ENCODE results near the gene MET. TPM values are rescaled to one million over a fixed set of nuclear protein-coding genes. Genes with fewer than 3 reads are reported as not detected.
"Not testable (repeated sequence)": the region's sequence is repeated elsewhere in the genome, so short reads cannot be mapped to it uniquely, and the experiment has no call there.

Gene MET
- total RNA-seq, 1 donor from 2014 or later: 46.0 TPM

DNA sequence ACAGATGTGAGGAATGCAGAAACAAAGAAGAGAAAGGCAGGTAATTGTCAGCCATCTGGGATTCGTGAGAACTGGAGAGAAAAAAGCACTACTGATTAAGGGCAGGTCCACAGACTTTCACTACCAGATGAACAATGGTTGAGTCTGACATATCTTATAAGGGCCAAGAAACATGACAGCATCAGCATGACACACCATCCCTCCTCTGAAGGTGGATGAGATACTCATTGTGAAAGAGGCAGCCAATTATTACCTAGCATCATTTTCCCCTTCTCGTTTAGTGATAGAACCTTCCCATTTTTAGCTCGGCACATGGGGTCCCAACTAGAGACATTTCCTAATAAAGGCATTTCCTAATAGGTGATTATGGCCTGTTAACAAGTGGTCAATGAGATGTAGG is 19.2 kb upstream of the MET start:
- Mint-ChIP-seq H3K36me3 (ENCODE audit: insufficient read depth) (no peaks in the 10 kb centered on the region), H3K9me3 (ENCODE audit: low read depth) (no peaks in the 10 kb centered on the region)
- TF ChIP-seq, protein P1, sequence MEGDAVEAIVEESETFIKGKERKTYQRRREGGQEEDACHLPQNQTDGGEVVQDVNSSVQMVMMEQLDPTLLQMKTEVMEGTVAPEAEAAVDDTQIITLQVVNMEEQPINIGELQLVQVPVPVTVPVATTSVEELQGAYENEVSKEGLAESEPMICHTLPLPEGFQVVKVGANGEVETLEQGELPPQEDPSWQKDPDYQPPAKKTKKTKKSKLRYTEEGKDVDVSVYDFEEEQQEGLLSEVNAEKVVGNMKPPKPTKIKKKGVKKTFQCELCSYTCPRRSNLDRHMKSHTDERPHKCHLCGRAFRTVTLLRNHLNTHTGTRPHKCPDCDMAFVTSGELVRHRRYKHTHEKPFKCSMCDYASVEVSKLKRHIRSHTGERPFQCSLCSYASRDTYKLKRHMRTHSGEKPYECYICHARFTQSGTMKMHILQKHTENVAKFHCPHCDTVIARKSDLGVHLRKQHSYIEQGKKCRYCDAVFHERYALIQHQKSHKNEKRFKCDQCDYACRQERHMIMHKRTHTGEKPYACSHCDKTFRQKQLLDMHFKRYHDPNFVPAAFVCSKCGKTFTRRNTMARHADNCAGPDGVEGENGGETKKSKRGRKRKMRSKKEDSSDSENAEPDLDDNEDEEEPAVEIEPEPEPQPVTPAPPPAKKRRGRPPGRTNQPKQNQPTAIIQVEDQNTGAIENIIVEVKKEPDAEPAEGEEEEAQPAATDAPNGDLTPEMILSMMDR (IDR thresholded peaks at IDR 0.05; ENCODE audit: unreplicated experiment): no peak

GRCh38 chr7:116653204-116653603 is 18.8 kb upstream of the MET start:
- H3K27ac Mint-ChIP-seq: no peak overlapping the region
- no peak for DNase-seq (ENCODE audit: low spot score, unreplicated experiment)
- peaks cover 2% of the 10 kb centered on the region for H3K4me1 Mint-ChIP-seq (ENCODE audit: low read depth)
- TF ChIP-seq, protein P1 (IDR thresholded peaks at IDR 0.05; ENCODE audit: unreplicated experiment): no peak
- no peaks in the 10 kb centered on the region for H3K27me3 Mint-ChIP-seq
- no peak overlapping the region for H3K4me3 Mint-ChIP-seq (ENCODE audit: low read depth)
- H3K36me3 Mint-ChIP-seq (ENCODE audit: insufficient read depth): no peaks in the 10 kb centered on the region
- H3K9me3 Mint-ChIP-seq (ENCODE audit: low read depth): no peaks in the 10 kb centered on the region

More for the DNA sequence above, 19.2 kb upstream of the MET start:
- DNase-seq (ENCODE audit: low spot score, unreplicated experiment): no peak
- no peak overlapping the region for H3K27ac Mint-ChIP-seq
- H3K4me3 Mint-ChIP-seq (ENCODE audit: low read depth): no peak overlapping the region
- peaks cover 6% of the 10 kb centered on the region for H3K4me1 Mint-ChIP-seq (ENCODE audit: low read depth)
- no peaks in the 10 kb centered on the region for H3K27me3 Mint-ChIP-seq

DNA sequence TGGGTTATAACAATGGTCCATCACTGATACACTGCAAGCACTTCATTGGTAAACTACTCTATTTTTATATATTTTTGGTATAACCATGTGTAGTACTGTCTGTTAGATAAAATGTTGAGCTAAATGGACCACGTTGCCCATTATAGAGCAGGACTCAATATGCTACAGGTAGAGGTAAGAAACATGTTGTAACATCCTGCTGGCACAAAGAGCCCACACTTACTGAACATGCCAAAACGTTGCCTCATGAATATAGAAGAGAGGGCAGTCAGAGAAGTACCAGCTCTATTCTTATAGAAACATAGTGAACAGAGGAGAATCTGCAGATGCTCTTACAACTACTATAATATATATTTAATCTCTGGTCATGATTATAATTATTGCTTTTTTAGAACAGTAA is 18.4 kb upstream of the MET start:
- H3K4me3 Mint-ChIP-seq (ENCODE audit: low read depth): no peak overlapping the region
- peaks cover 2% of the 10 kb centered on the region for H3K4me1 Mint-ChIP-seq (ENCODE audit: low read depth)
- H3K27ac Mint-ChIP-seq: no peak overlapping the region
- TF ChIP-seq, protein P1 (IDR thresholded peaks at IDR 0.05; ENCODE audit: unreplicated experiment): no peak
- H3K9me3 Mint-ChIP-seq (ENCODE audit: low read depth): no peaks in the 10 kb centered on the region
- H3K27me3 Mint-ChIP-seq: no peaks in the 10 kb centered on the region
- no peak for DNase-seq (ENCODE audit: low spot score, unreplicated experiment)
- no peaks in the 10 kb centered on the region for H3K36me3 Mint-ChIP-seq (ENCODE audit: insufficient read depth)

DNA sequence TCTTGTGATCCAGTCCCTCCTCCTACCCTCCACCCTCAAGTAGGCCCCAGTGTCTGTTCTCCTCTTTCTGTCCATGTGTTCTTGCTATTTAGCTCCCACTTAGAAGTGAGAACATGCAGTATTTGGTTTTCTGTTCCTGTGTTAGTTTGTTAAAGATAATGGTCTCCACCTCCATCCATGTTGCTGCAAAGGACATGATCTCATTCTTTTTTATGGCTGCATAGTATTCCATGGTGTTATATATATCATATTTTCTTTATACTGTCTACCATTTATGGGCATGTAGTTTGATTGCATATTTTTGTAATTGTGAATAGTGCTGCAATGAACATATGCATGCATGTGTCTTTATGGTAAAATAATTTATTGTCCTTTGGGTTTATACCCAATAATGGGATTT is 12.7 kb upstream of the MET start:
- not testable (repeated sequence) for H3K9me3 Mint-ChIP-seq (ENCODE audit: low read depth); H3K4me3 Mint-ChIP-seq (ENCODE audit: low read depth); H3K27ac Mint-ChIP-seq; H3K36me3 Mint-ChIP-seq (ENCODE audit: insufficient read depth); DNase-seq (ENCODE audit: low spot score, unreplicated experiment); H3K27me3 Mint-ChIP-seq
- peaks cover 11% of the 10 kb centered on the region for H3K4me1 Mint-ChIP-seq (ENCODE audit: low read depth)

DNA sequence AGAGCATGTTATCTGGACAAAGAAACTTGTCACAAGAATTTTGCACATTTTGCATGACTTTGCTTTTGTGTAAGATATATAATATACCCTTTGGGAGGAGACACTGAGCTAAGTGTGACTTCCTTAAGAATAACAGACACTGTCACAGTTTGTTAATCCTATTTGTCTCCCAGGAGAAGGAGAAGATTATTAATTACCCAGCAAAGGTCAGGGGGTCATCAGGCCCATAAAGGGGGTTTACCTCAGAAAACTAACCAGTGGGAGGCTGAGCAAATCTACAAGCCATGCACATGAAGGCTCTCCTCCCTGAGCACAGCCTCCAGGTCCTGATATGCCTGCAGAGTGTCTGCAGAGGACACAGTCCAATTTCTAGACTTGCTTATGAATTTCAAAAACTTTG is 10.1 kb upstream of the MET start:
- no peak overlapping the region for H3K4me3 Mint-ChIP-seq (ENCODE audit: low read depth)
- H3K4me1 Mint-ChIP-seq (ENCODE audit: low read depth): peaks cover 17% of the 10 kb centered on the region
- no peak overlapping the region for H3K27ac Mint-ChIP-seq
- no peaks in the 10 kb centered on the region for H3K27me3 Mint-ChIP-seq
- TF ChIP-seq, protein P1 (IDR thresholded peaks at IDR 0.05; ENCODE audit: unreplicated experiment): no peak
- H3K36me3 Mint-ChIP-seq (ENCODE audit: insufficient read depth): no peaks in the 10 kb centered on the region
- no peak for DNase-seq (ENCODE audit: low spot score, unreplicated experiment)
- peaks cover 3% of the 10 kb centered on the region for H3K9me3 Mint-ChIP-seq (ENCODE audit: low read depth)

GRCh38 chr7:116663744-116664143 is 8.3 kb upstream of the MET start:
- Mint-ChIP-seq H3K36me3 (ENCODE audit: insufficient read depth) (no peaks in the 10 kb centered on the region), H3K4me3 (ENCODE audit: low read depth) (no peak overlapping the region), H3K27me3 (no peaks in the 10 kb centered on the region), H3K27ac (no peak overlapping the region), H3K9me3 (ENCODE audit: low read depth) (peaks cover 3% of the 10 kb centered on the region), H3K4me1 (ENCODE audit: low read depth) (peaks cover 17% of the 10 kb centered on the region)
- no peak for DNase-seq (ENCODE audit: low spot score, unreplicated experiment)
- TF ChIP-seq, protein P1 (IDR thresholded peaks at IDR 0.05; ENCODE audit: unreplicated experiment): no peak
